ENCODE results near the gene KIAA0040. TPM values are rescaled to one million over a fixed set of nuclear protein-coding genes. Genes with fewer than 3 reads are reported as not detected.

Gene KIAA0040
- total and polyA plus RNA-seq, 11 donors: 4.8 to 45.3 (median 12.9) TPM

GRCh38 chr1:175131095-175131494, 61.5 kb downstream of the KIAA0040 start:
- no peak overlapping the region for H3K4me3 ChIP-seq
- no peaks in the 10 kb centered on the region for H3K27me3 ChIP-seq
- DNase-seq: no peak
- no peak for TF ChIP-seq POLR2A (IDR thresholded peaks at IDR 0.05)
- TF ChIP-seq, protein P1, sequence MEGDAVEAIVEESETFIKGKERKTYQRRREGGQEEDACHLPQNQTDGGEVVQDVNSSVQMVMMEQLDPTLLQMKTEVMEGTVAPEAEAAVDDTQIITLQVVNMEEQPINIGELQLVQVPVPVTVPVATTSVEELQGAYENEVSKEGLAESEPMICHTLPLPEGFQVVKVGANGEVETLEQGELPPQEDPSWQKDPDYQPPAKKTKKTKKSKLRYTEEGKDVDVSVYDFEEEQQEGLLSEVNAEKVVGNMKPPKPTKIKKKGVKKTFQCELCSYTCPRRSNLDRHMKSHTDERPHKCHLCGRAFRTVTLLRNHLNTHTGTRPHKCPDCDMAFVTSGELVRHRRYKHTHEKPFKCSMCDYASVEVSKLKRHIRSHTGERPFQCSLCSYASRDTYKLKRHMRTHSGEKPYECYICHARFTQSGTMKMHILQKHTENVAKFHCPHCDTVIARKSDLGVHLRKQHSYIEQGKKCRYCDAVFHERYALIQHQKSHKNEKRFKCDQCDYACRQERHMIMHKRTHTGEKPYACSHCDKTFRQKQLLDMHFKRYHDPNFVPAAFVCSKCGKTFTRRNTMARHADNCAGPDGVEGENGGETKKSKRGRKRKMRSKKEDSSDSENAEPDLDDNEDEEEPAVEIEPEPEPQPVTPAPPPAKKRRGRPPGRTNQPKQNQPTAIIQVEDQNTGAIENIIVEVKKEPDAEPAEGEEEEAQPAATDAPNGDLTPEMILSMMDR (IDR thresholded peaks at IDR 0.05): no peak
- peak overlapping the region in 7 of 12 donors; percentile 10 to 66 (median 36) for H3K27ac ChIP-seq
- H3K4me1 ChIP-seq: peaks cover 0 to 52% (median 31%) of the 10 kb centered on the region in 12 donors
- no peak for ATAC-seq
- H3K9me3 ChIP-seq: no peaks in the 10 kb centered on the region
- WGBS, 4 donors: 48 to 61% (median 57%) methylated on average over 1 of the region's 1 CpG
- intact Hi-C loops (cut with DNase I): no loop called here
- H3K36me3 ChIP-seq: no peaks in the 10 kb centered on the region

GRCh38 chr1:175130649-175131045, 61.9 kb downstream of the KIAA0040 start:
- H3K27ac ChIP-seq: peak overlapping the region in 8 of 12 donors; percentile 10 to 66 (median 42)
- no peak overlapping the region for H3K4me3 ChIP-seq
- no peaks in the 10 kb centered on the region for H3K36me3 ChIP-seq
- peaks cover 0 to 52% (median 31%) of the 10 kb centered on the region in 12 donors for H3K4me1 ChIP-seq
- TF ChIP-seq POLR2A (IDR thresholded peaks at IDR 0.05): no peak
- TF ChIP-seq, protein P1 (IDR thresholded peaks at IDR 0.05): no peak
- no peaks in the 10 kb centered on the region for H3K9me3 ChIP-seq
- WGBS, 4 donors: 48 to 71% (median 62%) methylated on average over 2 of the region's 2 CpGs
- intact Hi-C loops (cut with DNase I): no loop called here
- ATAC-seq (no peak), DNase-seq (no peak)
- H3K27me3 ChIP-seq: no peaks in the 10 kb centered on the region

GRCh38 chr1:175129997-175130648, 62.5 kb downstream of the KIAA0040 start:
- no peak overlapping the region for H3K4me3 ChIP-seq
- 37 to 49% (median 43%) methylated on average over 5 of the region's 5 CpGs for WGBS, 4 donors
- DNase-seq (peak in 2 of 5 donors; percentile 31 to 38), ATAC-seq (peak; percentile 48 to 81 (median 66))
- H3K36me3 ChIP-seq: no peaks in the 10 kb centered on the region
- no peak for TF ChIP-seq POLR2A (IDR thresholded peaks at IDR 0.05)
- TF ChIP-seq, protein P1 (IDR thresholded peaks at IDR 0.05): no peak
- intact Hi-C loops (cut with DNase I): loop anchor here in 4 of 10 donors (5.0 to 10.0 kb wide), 3 partner anchors 98 to 363 kb away; no protein-coding TSS in a partner anchor
- no peaks in the 10 kb centered on the region for H3K27me3 ChIP-seq
- H3K9me3 ChIP-seq: no peaks in the 10 kb centered on the region
- H3K4me1 ChIP-seq: peaks cover 0 to 52% (median 31%) of the 10 kb centered on the region in 12 donors
- peak overlapping the region in 10 of 12 donors; percentile 1 to 65 (median 37) for H3K27ac ChIP-seq

- Histone ChIP-seq H3K36me3 (no peaks in the 10 kb centered on the region), H3K9me3 (no peaks in the 10 kb centered on the region), H3K4me1 (peaks cover 0 to 56% (median 33%) of the 10 kb centered on the region in 12 donors), H3K27me3 (no peaks in the 10 kb centered on the region), H3K4me3 (no peak overlapping the region), H3K27ac (peak overlapping the region in 9 of 12 donors; percentile 1 to 65 (median 36))
- intact Hi-C loops (cut with DNase I): loop anchor here in 4 of 10 donors (5.0 to 10.0 kb wide), 3 partner anchors 97 to 362 kb away; no protein-coding TSS in a partner anchor
- 68 to 78% (median 75%) methylated on average over 2 of the region's 2 CpGs for WGBS, 4 donors
- ATAC-seq (no peak), DNase-seq (no peak)
- TF ChIP-seq, protein P1 (IDR thresholded peaks at IDR 0.05): no peak
- TF ChIP-seq POLR2A (IDR thresholded peaks at IDR 0.05): no peak
These were observed 63.0 kb downstream of the KIAA0040 start for GRCh38 chr1:175129644-175129996.
